Thyroid gland (tissue), 4 donors: ENCODE data around the gene SRRM3. TPM values are rescaled to one million over a fixed set of nuclear protein-coding genes. Genes with fewer than 3 reads are reported as not detected.
"Not testable (repeated sequence)": the region's sequence is repeated elsewhere in the genome, so short reads cannot be mapped to it uniquely, and the experiment has no call there.

Experiments
- DNase-seq, 2 donors: peaks; one replicate each; pipeline ENCODE4 v3.0.0-alpha.2; 2019
- H3K27ac ChIP-seq, 3 donors: fragments of 200-600 bp; sonication (generic); 1 replicate in 2 of 3; 2 replicates in 1 of 3; pipeline ENCODE4 v1.5.1; 2016 to 2019; ENCODE audit warnings: mild to moderate bottlenecking in 1 of 3, moderate library complexity in 1 of 3
- H3K27me3 ChIP-seq: fragments of 200-600 bp; sonication (generic); one replicate; pipeline ENCODE4 v1.5.1; 2019
- H3K36me3 ChIP-seq, 2 donors: fragments of 200-600 bp; sonication (generic); one replicate each; pipeline ENCODE4 v1.5.1; 2016 to 2019
- H3K4me1 ChIP-seq, 2 donors: fragments of 200-600 bp; sonication (generic); one replicate each; pipeline ENCODE4 v1.5.1; 2017 to 2019
- H3K4me3 ChIP-seq, 3 donors: fragments of 200-600 bp; sonication (generic); replicated peaks in 1 of 3; 1 replicate in 2 of 3; 2 replicates in 1 of 3; pipeline ENCODE4 v1.5.1; 2016; ENCODE audit warnings: mild to moderate bottlenecking in 1 of 3
- H3K9me3 ChIP-seq: fragments of 200-600 bp; sonication (generic); one replicate; pipeline ENCODE4 v1.5.1; 2017
- CTCF ChIP-seq, 6 experiments: fragments of 200-600 bp in 3 of 6; fragments of 450-650 bp in 3 of 6; sonication (generic) in 3 of 6; IDR thresholded peaks; one replicate each; pipeline ENCODE4 v1.5.1; 2016 to 2019; ENCODE audit warnings: antibody characterized with exemption in 6 of 6, mild to moderate bottlenecking in 2 of 6, inconsistent platforms in 1 of 6, moderate library complexity in 1 of 6
- POLR2A ChIP-seq, 2 donors: fragments of 450-650 bp; IDR thresholded peaks; one replicate each; pipeline ENCODE4 v1.6.1; 2017; ENCODE audit warnings: antibody characterized with exemption in 2 of 2, mild to moderate bottlenecking in 2 of 2, moderate library complexity in 1 of 2
- WGBS, 2 donors: methylation state at CpG; one replicate each; pipeline ENCODE4 v1.1.5; 2017; 5-methylcytosine and 5-hydroxymethylcytosine counted together
- intact Hi-C: fragments of 100-400 bp; cut with DNase I; formaldehyde crosslinking; loops from one replicate; pipeline ENCODE4 v1.15.1; 2023
- total RNA-seq, 4 donors: library from RNA; depleted of rRNA; stranded (reverse); fragments of >200 nt; gene quantifications; one replicate each; pipeline ENCODE4 v1.2.3, GENCODE V29; 2016

Gene SRRM3
- total RNA-seq, 4 donors from 2014 or later = 0.50 to 6.4 (median 2.0) TPM

GRCh38 chr7:76202666-76203030 is 952 bp downstream of the SRRM3 start:
- no peak overlapping the region for H3K4me3 ChIP-seq
- no peak overlapping the region for H3K27ac ChIP-seq
- 22 to 33% methylated on average over 7 to 8 of the region's 8 CpGs for WGBS, 2 donors
- H3K27me3 ChIP-seq = no peaks in the 10 kb centered on the region
- intact Hi-C loops = no loop called here
- TF ChIP-seq CTCF (IDR thresholded peaks at IDR 0.05) (no peak), POLR2A (IDR thresholded peaks at IDR 0.05) (no peak)
- H3K4me1 ChIP-seq = peaks cover 0 to 4% of the 10 kb centered on the region in 2 donors
- DNase-seq = no peak
- H3K9me3 ChIP-seq = no peaks in the 10 kb centered on the region
- H3K36me3 ChIP-seq = no peaks in the 10 kb centered on the region

GRCh38 chr7:76204147-76204546 is 2.5 kb downstream of the SRRM3 start:
- DNase-seq = no peak
- Histone ChIP-seq H3K27ac (no peak overlapping the region), H3K36me3 (no peaks in the 10 kb centered on the region), H3K4me3 (no peak overlapping the region), H3K4me1 (peaks cover 0 to 4% of the 10 kb centered on the region in 2 donors), H3K27me3 (no peaks in the 10 kb centered on the region), H3K9me3 (no peaks in the 10 kb centered on the region)
- WGBS, 2 donors = 67 to 68% methylated on average over 2 of the region's 2 CpGs
- intact Hi-C loops = no loop called here
- no peak for TF ChIP-seq POLR2A (IDR thresholded peaks at IDR 0.05)
- no peak for TF ChIP-seq CTCF (IDR thresholded peaks at IDR 0.05)

GRCh38 chr7:76206633-76207032 is 4.9 kb downstream of the SRRM3 start:
- TF ChIP-seq CTCF (IDR thresholded peaks at IDR 0.05) (no peak), POLR2A (IDR thresholded peaks at IDR 0.05) (no peak)
- Histone ChIP-seq H3K4me1 (no peaks in the 10 kb centered on the region), H3K27me3 (no peaks in the 10 kb centered on the region), H3K4me3 (no peak overlapping the region), H3K9me3 (no peaks in the 10 kb centered on the region), H3K36me3 (no peaks in the 10 kb centered on the region), H3K27ac (no peak overlapping the region)
- intact Hi-C loops = no loop called here
- WGBS, 2 donors = 50 to 63% methylated on average over 8 to 10 of the region's 12 CpGs
- DNase-seq = no peak

- H3K36me3 ChIP-seq = no peaks in the 10 kb centered on the region
- no peak for DNase-seq
- no peak overlapping the region for H3K27ac ChIP-seq
- TF ChIP-seq POLR2A (IDR thresholded peaks at IDR 0.05) (no peak), CTCF (IDR thresholded peaks at IDR 0.05) (no peak)
- intact Hi-C loops = no loop called here
- no peaks in the 10 kb centered on the region for H3K9me3 ChIP-seq
- no peaks in the 10 kb centered on the region for H3K27me3 ChIP-seq
- H3K4me1 ChIP-seq = no peaks in the 10 kb centered on the region
- WGBS, 2 donors = 39 to 45% methylated on average over 1 of the region's 1 CpG
- H3K4me3 ChIP-seq = no peak overlapping the region
Measured at GRCh38 chr7:76209310-76209709, 7.6 kb downstream of the SRRM3 start.

GRCh38 chr7:76211216-76211615 is 9.5 kb downstream of the SRRM3 start:
- H3K27me3 ChIP-seq = no peaks in the 10 kb centered on the region
- H3K4me3 ChIP-seq = no peak overlapping the region
- H3K36me3 ChIP-seq = no peaks in the 10 kb centered on the region
- no peak overlapping the region for H3K27ac ChIP-seq
- WGBS, 2 donors = 67 to 68% methylated on average over 11 of the region's 11 CpGs
- intact Hi-C loops = no loop called here
- no peaks in the 10 kb centered on the region for H3K9me3 ChIP-seq
- no peaks in the 10 kb centered on the region for H3K4me1 ChIP-seq
- TF ChIP-seq POLR2A (IDR thresholded peaks at IDR 0.05) (no peak), CTCF (IDR thresholded peaks at IDR 0.05) (no peak)
- no peak for DNase-seq

GRCh38 chr7:76215349-76215748 is 13.7 kb downstream of the SRRM3 start:
- H3K27me3 ChIP-seq, H3K9me3 ChIP-seq, H3K4me1 ChIP-seq, H3K36me3 ChIP-seq, DNase-seq, H3K4me3 ChIP-seq, H3K27ac ChIP-seq, intact Hi-C loops: not testable (repeated sequence)
- 83 to 91% methylated on average over 4 of the region's 4 CpGs for WGBS, 2 donors
